ENCODE measurements around the gene CCNH.

CCNH gene

GRCh38 chr5:87354496-87354895 lies 58.2 kb downstream of the CCNH start:
- no peak for DNase-seq

DNA sequence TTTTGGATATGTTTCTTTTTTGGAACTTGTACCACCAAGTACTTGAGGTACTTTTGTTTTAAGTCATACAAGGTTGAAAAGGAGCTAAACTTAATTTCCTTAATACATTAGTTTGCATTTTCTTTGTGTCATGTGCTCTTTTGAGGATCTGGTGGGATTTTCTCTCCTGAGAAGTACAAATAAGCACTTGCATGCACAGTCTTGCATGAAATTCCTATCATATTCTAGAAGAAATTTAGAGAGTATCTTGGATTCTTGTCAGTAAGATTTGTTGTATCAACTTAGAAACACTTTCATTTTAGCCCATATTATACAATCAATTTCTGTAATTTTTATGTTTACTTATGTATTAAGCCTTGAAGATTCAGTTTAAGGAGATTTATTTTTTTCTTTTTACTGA lies 64.9 kb downstream of the CCNH start:
- no peak for DNase-seq

- DNase-seq, result no peak
These were observed 65.5 kb downstream of the CCNH start for GRCh38 chr5:87347272-87347671.

Data from activated CD4-positive, alpha-beta T cell treated with anti-CD3 and anti-CD28 coated beads for 48 hours (primary cell).